ENCODE measurements around the gene TAS1R3.

The TAS1R3 gene

DNA sequence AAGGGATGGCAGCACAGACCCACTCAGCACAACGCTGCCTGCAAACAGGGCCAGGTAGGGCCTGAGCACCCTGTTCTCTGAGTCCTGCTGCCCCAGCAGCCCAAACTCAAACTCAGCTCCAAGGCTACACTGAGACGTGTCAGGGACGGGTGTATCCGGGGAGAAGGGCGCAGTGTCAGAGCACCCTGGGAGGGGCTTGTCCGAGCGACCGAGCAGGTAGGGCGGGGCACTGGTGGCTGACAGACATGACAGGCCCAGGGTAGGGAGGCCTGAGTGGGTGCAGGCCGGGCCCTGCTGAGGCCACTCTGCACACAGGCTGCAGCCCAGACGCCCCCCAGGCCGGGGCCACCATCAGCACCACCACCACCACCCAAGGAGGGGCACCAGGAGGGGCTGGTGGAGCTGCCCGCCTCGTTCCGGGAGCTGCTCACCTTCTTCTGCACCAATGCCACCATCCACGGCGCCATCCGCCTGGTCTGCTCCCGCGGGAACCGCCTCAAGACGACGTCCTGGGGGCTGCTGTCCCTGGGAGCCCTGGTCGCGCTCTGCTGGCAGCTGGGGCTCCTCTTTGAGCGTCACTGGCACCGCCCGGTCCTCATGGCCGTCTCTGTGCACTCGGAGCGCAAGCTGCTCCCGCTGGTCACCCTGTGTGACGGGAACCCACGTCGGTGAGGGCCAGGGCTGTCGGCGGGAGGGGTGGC lies 45.3 kb upstream of the TAS1R3 start:
- no peak overlapping the region for H3K4me3 ChIP-seq (ENCODE audit: insufficient read depth, low read length, poor library complexity, severe bottlenecking)
- no peaks in the 10 kb centered on the region for H3K79me2 ChIP-seq (ENCODE audit: insufficient read depth, low read length)
- no peaks in the 10 kb centered on the region for H3F3A ChIP-seq (ENCODE audit: insufficient read depth)
- TF ChIP-seq, protein P1, sequence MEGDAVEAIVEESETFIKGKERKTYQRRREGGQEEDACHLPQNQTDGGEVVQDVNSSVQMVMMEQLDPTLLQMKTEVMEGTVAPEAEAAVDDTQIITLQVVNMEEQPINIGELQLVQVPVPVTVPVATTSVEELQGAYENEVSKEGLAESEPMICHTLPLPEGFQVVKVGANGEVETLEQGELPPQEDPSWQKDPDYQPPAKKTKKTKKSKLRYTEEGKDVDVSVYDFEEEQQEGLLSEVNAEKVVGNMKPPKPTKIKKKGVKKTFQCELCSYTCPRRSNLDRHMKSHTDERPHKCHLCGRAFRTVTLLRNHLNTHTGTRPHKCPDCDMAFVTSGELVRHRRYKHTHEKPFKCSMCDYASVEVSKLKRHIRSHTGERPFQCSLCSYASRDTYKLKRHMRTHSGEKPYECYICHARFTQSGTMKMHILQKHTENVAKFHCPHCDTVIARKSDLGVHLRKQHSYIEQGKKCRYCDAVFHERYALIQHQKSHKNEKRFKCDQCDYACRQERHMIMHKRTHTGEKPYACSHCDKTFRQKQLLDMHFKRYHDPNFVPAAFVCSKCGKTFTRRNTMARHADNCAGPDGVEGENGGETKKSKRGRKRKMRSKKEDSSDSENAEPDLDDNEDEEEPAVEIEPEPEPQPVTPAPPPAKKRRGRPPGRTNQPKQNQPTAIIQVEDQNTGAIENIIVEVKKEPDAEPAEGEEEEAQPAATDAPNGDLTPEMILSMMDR (IDR thresholded peaks at IDR 0.05; ENCODE audit: insufficient read depth, low read length, poor library complexity, severe bottlenecking): no peak
- no peak for TF ChIP-seq EZH2phosphoT487 (conservative IDR thresholded peaks at IDR 0.05; ENCODE audit: low read length)
- no peak overlapping the region for H2AFZ ChIP-seq (ENCODE audit: low read depth, low read length, severe bottlenecking)
- no peaks in the 10 kb centered on the region for H3K9me2 ChIP-seq (replicated peaks; ENCODE audit: insufficient read depth, low read length)
- H3K27ac ChIP-seq (ENCODE audit: low read depth, low read length): no peak overlapping the region
- no peak overlapping the region for H3K4me2 ChIP-seq (ENCODE audit: low read depth, low read length, poor library complexity, severe bottlenecking)
- no peak overlapping the region for H3K9ac ChIP-seq (ENCODE audit: low read length)
- no peaks in the 10 kb centered on the region for H3K27me3 ChIP-seq (ENCODE audit: low read length)
- no peaks in the 10 kb centered on the region for H3K36me3 ChIP-seq (ENCODE audit: low read length)
- no peaks in the 10 kb centered on the region for H4K20me1 ChIP-seq (ENCODE audit: low read depth, low read length)
- no peaks in the 10 kb centered on the region for H3K9me3 ChIP-seq (ENCODE audit: insufficient read depth, low read length)

DNA sequence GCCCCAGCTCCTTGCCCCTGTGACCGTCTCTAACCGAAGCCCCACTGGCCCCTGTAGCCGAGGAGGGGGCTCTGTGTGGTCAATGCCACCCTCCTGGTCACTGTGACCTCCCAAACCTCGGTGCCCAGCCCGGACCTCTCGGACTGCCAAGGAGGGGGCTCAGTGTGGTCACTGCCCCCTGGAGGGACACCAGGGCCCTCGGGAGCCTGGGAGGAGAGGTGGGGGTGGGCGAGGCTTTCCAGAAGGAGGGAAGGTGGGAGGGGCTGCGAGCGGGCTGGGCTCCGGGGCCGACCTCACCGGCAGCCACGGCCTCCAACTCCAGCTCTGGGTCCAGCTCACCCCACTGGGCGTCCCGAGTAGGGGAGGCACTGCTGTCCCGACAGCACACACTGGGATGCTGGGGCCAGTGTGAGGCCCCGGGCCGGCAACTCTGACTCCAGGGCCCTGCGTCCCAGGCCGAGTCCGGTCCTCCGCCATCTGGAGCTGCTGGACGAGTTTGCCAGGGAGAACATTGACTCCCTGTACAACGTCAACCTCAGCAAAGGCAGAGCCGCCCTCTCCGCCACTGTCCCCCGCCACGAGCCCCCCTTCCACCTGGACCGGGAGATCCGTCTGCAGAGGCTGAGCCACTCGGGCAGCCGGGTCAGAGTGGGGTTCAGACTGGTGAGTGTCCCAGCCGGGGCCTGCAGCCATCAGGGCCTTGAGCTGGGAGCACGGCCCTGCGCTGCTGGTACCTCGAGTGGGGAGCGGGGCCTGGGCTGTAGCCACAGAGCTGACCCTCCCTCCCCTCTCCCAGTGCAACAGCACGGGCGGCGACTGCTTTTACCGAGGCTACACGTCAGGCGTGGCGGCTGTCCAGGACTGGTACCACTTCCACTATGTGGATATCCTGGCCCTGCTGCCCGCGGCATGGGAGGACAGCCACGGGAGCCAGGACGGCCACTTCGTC lies 44.5 kb upstream of the TAS1R3 start:
- Histone ChIP-seq H3K27ac (ENCODE audit: low read depth, low read length) (no peak overlapping the region), H2AFZ (ENCODE audit: low read depth, low read length, severe bottlenecking) (no peak overlapping the region), H3K4me2 (ENCODE audit: low read depth, low read length, poor library complexity, severe bottlenecking) (no peak overlapping the region), H3K27me3 (ENCODE audit: low read length) (no peaks in the 10 kb centered on the region), H3K9ac (ENCODE audit: low read length) (no peak overlapping the region), H4K20me1 (ENCODE audit: low read depth, low read length) (no peaks in the 10 kb centered on the region), H3K4me3 (ENCODE audit: insufficient read depth, low read length, poor library complexity, severe bottlenecking) (no peak overlapping the region), H3K9me3 (ENCODE audit: insufficient read depth, low read length) (no peaks in the 10 kb centered on the region), H3K9me2 (replicated peaks; ENCODE audit: insufficient read depth, low read length) (no peaks in the 10 kb centered on the region), H3F3A (ENCODE audit: insufficient read depth) (no peaks in the 10 kb centered on the region), H3K79me2 (ENCODE audit: insufficient read depth, low read length) (no peaks in the 10 kb centered on the region), H3K36me3 (ENCODE audit: low read length) (no peaks in the 10 kb centered on the region)
- TF ChIP-seq, protein P1 (IDR thresholded peaks at IDR 0.05; ENCODE audit: insufficient read depth, low read length, poor library complexity, severe bottlenecking): no peak
- TF ChIP-seq EZH2phosphoT487 (conservative IDR thresholded peaks at IDR 0.05; ENCODE audit: low read length): no peak

DNA sequence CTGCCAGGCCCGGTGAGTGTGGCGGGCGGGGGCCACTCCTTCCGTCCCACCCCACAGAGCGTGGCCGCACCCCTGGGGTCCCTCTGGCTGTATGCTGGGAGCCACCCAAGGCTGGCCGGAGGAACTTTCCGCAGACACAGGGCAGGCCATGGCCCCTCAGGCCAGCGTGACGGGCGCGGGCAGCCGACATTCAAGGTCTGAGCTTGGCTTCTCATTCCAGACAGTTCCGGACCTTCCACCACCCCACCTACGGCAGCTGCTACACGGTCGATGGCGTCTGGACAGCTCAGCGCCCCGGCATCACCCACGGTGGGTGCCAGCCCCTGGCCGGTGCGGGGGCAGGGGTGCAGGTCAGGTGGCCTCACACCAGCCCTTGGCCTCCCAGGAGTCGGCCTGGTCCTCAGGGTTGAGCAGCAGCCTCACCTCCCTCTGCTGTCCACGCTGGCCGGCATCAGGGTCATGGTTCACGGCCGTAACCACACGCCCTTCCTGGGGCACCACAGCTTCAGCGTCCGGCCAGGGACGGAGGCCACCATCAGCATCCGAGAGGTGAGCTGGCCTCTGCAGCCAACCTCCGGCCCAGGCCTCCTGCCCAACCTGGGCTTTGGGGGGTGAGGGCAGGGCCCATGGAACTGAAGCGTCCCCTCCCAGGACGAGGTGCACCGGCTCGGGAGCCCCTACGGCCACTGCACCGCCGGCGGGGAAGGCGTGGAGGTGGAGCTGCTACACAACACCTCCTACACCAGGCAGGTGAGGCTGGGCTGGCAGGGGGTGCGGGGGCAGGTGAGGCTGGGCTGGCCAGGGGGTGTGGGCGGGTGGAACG lies 43.6 kb upstream of the TAS1R3 start:
- Histone ChIP-seq H3K9me3 (ENCODE audit: insufficient read depth, low read length) (no peaks in the 10 kb centered on the region), H3K27me3 (ENCODE audit: low read length) (no peaks in the 10 kb centered on the region), H4K20me1 (ENCODE audit: low read depth, low read length) (no peaks in the 10 kb centered on the region), H3K4me2 (ENCODE audit: low read depth, low read length, poor library complexity, severe bottlenecking) (no peak overlapping the region), H3F3A (ENCODE audit: insufficient read depth) (no peaks in the 10 kb centered on the region), H3K27ac (ENCODE audit: low read depth, low read length) (no peak overlapping the region), H3K9me2 (replicated peaks; ENCODE audit: insufficient read depth, low read length) (no peaks in the 10 kb centered on the region), H3K4me3 (ENCODE audit: insufficient read depth, low read length, poor library complexity, severe bottlenecking) (no peak overlapping the region), H3K79me2 (ENCODE audit: insufficient read depth, low read length) (no peaks in the 10 kb centered on the region), H3K36me3 (ENCODE audit: low read length) (no peaks in the 10 kb centered on the region), H2AFZ (ENCODE audit: low read depth, low read length, severe bottlenecking) (no peak overlapping the region), H3K9ac (ENCODE audit: low read length) (no peak overlapping the region)
- TF ChIP-seq EZH2phosphoT487 (conservative IDR thresholded peaks at IDR 0.05; ENCODE audit: low read length): no peak
- TF ChIP-seq, protein P1 (IDR thresholded peaks at IDR 0.05; ENCODE audit: insufficient read depth, low read length, poor library complexity, severe bottlenecking): no peak

Data from SU-DHL-6 (cell line).